T follicular helper cell (primary cell): ENCODE measurements around the gene NAA38.
A peak's percentile ranks its signal among the peaks of the same experiment; 100 is the strongest.

Experiments used
- DNase-seq: peaks from one replicate; pipeline ENCODE4 v3.0.0-alpha.2; 2020; ENCODE audit warnings: low read depth

Gene NAA38

DNA sequence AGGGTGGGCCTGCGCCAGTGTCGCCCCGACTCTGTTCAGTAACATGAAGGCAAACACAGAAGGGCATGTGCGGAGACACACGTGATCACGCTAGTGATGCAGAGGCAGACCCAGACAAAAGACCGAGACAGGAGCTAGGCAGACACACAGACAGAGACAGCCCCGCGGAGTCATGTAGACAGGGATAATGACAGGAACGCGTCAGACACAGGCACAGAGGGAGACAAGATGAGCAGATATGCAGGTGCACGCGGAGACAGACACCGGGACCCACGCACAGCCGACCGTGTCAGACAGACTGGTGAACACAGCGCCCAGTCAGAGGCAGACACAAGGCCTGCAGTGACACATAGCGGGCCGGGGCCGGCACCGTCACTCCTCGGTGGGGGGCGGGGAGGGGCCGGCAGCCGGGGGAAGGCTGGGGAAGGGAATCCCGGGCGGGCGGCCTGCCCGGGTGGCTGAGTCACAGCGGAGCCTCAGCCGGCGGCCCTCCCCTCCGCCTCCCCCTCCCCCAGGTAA lies 15.9 kb downstream of the NAA38 start:
- DNase-seq = peak; percentile 94

DNA sequence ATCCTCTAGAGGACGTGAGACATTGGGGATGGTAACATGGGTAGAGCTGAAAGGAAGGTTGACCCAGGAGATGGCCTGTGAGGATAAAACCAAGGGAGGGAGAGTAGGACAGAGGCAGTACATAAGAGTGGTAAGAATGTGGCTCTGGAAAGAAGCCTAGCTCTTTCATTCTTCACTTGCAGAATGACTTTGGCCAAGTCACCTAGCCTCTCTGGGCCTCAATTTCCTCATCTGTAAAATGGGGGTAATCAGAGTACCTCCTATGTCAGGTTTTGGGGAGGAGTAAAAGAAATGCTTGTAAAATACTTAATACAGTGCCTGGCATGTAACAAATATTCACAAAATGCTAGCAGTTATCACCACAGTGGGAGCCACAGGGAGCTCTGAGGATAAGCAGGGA lies 16.5 kb downstream of the NAA38 start:
- DNase-seq = no peak

DNA sequence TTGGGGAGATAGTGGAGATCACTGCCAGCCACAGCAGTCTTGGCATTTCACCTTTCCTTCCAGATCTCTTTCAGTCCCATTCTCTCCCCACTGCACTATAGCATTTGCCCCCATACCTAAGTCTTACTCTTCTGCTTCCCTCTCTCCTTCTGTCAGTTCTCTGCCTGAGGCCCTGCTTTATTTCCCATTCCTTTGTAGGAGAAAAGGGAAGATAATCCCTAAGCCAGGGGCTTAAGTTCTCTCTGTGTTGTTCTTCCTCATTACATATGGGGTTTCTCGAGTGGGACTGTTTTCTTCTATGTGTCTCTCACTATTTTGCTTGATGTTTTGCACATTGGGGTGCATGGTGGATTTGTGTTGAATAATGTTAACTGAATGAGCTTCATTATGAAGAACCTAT lies 16.9 kb downstream of the NAA38 start:
- DNase-seq = no peak

DNA sequence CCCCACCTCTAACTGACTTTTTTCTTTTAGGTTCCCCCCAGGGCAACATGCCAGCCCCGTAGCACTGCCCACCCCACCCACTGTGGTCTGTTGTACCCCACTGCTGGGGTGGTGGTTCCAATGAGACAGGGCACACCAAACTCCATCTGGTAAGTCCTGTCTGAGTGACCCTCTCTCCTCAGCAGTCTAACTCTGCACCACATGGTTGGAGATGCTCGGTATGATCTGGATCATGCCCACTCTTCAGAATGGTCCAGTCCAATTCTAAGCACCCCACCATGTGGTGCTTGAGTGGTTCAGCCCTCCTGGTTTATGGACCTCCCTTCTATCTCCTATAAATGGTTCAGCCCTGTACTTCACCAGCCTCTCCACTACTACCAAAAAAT lies 17.5 kb downstream of the NAA38 start:
- DNase-seq = no peak

DNA sequence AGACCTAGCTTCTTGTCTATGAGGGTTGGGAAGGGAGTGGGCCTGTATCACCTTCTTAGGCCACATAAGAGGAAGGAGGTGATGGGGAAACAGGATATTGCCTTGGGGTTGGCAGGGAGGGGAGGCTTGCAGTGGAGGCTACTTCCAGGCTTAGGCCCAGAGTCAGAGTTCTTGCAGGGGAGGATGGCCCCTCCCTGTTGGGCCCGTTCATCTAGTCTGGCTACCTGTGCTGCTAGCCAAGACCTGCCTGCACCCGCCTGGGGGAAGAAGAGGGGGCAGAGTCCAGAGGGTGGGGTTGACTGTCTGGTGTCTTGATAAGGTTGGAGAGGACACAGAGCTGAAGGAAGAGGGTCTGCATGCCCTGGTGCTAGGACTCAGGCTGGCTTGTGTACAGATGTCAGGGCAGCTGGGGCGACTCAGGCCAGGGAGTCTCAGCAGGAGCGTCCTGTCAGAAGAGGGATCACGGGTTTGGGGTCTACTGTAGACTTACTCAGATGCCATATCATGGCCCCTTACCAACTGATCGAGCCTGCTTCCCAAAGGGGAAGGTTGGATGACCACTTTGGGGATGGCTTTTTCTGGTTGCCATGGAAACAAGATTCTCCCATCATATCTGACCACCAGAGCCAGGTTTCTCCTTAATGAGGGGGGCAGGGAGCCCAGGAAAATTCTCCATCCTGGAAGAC lies 18.0 kb downstream of the NAA38 start:
- no peak for DNase-seq

DNA sequence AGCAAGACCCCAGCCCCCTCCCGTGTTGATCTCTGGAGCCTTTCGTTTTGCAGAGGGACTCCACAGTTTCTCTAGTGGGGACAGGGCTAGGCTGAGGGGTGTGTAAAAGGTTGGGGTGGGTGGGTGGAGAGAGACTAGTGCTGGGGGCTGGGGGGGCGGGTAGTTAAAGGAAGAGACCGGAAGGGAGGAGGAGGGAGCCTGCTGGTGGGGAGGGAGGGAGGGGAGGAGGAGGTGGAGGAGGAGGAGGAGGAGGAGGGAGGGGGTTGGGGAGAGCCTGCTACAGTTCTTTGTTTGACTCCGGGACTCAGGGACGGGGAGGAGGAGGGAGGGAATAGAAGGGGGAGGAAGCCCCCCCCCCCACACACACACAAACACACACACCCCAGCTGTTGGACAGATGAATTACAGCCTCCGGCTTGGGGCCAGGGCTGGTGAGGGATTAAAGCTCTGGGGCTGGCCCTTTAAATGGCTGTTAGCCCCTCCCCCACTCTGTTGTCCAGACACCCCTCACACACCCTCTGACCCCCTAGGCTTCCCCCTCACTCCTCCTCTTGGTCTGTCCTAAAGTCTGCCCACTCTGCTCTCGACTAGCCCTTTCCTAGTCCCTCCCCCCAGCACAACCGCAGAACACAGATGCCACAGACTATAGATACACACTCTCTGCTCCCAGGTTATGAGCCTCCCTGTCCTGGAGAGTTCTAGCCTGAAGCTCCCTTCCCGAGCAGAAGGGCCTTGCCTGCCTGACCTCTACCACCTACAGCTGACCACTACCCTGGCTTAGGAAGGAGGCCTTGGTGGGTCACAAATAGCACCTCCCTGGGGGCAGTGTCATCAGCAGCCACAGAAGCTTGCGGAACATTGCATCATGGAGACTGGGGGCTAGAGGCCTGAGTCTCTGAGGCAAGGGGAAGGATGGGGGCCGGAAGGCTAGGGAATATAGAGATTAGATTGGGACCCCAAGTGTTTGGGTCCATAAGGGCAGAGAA lies 19.0 kb downstream of the NAA38 start:
- no peak for DNase-seq

DNA sequence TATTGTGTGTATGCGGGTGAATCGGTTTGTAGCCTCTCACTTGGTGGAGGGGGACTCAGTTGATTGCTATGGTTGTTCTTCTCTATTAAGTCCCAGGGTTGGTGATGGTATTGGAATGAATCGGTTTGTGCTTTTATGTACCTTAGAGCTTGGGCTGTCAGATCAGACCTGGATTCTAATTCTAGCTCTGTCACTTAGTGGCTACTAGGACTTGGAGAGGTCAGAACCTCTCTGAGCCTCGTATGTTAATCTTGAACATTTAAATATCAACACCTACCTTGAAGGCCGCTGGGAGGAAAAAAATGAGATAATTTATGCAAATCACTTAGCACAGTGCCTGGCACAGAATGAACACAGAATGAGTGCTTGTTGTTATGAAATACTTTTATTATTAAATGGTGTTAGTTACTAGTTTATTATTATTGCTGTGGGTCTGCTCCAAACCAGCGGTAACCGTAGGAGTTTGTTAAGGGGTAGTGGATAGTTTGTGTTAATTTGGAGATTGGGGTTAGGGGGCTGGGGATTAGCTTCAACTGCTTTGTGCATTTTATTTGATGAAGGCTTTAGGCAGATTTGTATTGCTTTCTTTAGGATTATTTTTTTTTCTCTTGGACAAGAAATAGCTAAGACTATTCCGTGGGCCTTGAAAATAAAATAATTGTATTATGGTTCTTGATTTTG lies 19.8 kb downstream of the NAA38 start:
- no peak for DNase-seq

DNA sequence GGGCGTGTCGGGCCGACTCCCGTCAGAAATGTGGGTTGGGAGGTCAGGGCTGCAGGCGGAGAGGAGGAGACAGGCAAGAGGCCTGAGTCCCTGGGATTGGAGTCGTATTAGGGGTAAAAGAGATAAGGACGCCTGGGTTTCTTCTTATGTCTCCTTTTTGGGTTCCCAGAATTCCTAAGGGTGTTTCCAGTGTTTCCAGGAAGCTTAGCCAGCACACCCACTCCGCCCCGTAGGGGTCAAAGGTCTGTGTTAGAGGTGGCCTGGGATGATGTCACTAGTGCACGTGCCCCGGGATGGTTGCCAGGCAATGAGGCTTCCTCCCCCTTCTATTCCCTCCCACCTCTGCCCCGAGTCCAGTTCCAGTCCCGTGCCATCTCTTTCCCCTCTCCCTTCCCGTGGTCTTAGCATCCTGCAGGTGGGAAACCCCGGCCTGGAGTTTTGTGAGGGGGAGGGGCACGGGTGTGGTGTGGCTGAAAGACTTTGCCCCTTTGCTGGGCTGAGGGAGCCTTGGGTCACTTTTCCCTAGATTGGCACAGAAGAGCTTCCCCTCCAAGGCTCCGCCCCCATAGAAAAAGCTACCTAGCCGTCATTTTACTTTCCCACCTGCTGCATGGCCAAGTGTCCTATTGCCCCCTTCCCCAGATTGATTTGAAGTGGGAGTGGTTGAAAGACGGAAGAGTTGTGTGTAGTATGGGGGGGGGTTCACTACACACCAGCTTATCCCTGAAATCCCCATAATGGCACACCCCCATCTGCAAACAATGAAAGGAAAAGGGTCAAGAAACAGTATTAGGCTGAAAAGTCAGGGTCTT lies 20.6 kb downstream of the NAA38 start:
- DNase-seq = peak; percentile 64

DNA sequence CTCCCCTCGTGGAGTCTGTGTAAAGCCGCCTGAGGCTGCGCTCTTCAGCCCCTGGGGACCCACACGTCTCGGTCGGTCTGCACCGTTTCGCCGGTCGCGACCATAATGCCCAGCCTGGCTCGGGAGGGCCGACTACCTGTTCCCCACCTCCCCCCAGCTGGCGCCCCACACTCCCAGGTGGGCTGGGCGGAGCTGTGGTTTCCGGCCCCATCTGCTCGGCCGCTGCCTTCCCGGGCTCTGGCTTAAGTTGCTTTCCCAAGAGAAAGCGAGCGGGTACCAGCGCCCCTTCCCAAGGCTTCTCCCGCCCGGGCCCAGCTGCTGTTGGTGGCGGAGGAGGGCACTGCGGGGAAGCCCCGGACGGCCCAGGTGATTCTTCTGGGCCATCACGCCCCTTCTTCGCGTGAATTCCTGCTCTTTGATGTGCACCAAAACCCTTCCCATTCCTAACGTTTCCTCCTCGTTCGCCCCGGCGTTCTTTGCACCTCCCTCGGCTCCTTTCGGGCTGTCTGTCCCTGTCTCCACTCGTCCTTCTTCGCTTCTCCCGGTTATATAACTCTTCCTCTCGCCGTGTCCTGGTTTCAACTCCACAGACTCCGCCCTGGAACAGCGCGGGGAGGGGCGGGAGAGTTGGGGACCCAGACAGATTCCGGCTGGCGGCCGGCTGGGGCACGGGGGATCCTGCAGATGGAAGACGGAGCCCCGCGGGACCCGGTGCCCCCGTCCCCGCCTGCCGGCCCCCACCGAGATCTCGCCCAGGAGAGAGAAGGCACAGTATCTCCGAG lies 21.4 kb downstream of the NAA38 start:
- DNase-seq = peak; percentile 52

DNA sequence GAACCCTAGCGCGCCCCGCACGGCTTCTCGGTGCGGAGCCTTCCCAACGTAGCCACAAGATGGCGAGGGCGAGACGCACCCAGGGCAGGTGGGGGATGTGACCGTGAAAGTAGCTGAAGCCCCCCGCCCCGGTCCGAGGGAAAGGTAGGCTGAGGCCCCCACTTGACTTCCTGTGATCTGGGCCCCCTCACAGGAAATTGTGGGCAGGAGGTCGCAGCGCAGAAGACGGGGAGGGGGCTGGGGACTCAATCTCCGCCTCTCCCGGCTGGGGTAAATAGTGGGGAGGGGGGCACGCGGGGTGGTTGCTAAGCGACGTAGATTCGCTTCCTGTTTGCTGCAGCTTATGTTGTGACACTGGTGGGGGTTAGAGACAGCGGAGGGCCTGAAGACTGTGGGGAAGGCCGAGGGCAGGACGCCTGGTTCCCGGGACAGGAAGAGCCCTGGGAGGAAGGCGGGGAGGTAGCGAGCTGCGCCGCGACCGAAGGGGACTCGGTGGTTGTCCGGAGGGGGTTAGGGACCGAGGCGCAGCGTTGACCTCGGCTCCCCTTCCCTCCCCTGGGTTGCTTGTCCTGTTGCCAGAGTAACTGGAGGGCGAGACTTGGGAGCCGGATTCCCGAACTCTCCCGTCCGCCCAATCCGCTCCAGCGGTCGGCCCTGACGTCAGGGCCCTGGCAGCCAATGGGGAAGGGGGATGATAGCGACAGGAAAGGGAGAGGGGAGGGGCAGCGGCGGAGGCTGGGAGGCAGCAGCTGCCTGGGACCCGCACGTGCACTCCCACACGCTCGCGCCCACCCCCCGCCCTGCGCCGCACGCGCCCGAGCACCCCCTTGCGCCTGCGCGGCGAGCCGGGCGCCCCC lies 22.2 kb downstream of the NAA38 start:
- DNase-seq = peak; percentile 93

DNA sequence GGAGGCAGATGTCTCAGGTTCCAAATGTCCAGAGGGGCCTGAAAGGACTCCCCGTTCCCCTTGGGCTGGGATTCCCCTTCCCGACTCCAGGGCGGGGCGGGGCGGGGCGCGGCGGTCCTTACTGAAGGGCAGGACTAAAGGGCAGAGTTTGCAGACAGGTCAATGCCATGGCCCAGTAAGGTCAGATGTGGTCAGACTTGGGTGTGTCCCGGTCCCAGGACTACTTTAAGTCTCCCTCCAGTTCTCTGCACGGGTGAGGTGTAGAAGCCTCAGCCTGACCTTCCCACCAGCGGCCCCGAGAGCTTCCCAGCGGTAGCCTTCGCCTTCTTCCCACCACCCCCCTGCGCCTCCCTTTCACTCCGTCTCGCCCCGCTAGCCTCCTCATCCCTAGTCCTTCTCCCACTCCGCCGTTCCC lies 22.8 kb downstream of the NAA38 start:
- DNase-seq = peak; percentile 53

DNA sequence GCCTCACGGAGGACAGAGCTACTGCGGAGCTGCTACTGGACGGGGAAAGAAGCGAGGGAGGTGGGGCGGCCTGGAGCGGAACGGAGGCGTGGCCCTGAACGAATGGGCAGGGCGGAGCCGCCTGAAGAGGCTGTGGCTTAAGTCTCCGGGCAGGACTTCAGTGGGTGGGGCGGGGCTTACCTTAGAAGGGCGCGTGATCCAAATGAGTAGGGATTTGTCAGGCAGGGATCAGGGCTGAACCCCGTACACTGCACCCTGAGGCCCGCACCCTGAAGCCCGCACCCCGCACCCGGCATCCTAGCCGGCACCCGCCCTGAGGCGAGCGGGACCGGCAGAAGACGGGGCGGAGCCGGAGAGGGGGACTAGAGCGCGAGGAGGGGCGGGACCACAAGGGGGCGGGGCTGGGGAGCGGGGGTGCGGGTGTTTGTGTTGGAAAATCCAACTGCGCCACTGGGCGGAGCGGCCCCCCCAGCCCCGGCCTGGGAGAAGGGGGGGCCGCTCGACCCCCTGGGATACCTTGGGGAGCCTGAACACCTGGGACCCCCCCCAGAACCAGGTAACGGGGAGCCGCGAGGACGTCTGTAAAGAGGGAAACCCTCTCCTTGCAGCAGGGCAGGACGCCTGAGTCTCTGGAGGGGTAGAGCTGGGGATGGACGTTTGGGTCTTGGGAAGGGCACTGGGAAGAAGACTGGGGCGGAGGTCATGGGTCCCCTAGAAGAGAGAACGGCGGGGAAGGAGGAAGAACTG lies 23.4 kb downstream of the NAA38 start, which contains the start of gene KDM6B:
KDM6B (plus strand) TSS at position 423 of the 747 bp plus-strand sequence. CDS start 11,338 bp downstream, outside the sequence.
- DNase-seq = peak; percentile 79

DNA sequence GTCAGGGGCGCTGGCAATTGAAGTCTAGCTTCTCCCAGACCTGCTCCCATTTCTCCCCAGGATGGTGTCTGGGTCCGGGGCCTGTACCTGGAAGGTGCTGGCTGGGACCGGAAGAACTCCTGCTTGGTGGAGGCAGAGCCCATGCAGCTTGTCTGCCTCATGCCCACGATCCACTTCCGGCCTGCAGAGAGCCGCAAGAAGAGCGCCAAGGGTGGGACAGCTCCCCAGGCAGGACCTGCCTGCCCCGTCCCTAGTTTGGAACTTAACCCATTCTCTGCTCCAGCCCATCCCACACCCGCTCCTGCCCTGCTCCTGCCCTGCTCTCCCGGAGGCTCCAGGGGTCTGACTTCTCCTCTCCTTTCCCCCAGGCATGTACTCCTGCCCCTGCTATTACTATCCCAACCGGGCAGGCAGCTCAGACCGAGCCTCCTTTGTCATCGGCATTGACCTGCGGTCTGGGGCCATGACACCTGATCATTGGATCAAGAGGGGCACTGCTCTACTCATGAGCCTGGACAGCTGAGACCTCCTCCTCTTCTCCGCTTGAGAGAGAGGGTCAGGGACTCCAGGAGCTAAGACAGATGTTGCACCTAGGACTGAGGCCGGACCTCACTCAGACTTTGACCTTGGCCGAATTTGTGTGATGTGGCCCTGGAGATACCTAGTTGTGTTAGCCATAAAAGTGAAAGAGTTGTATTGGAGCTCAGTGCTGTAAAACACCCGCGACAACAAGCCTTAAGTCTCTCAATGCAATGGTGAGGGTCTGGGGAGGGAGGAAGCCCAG lies 24.2 kb downstream of the NAA38 start:
- DNase-seq = no peak

DNA sequence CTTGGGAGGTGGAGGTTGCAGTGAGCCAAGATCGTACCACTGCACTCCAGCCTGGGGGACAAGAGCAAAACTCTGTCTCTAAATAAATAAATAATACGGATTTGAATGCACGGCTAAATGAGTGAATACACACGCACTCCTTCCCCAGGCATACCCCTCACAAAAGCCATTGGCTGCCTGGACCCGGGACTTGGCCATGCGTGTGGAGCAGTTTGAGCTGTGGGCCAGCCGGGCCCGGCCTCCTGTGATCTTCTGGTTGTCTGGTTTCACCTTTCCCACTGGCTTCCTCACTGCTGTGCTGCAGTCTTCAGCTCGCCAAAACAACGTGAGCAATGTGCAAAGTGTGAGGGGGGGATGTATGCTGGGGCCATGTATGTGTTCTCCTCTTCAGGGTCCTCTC lies 24.9 kb downstream of the NAA38 start:
- no peak for DNase-seq

DNA sequence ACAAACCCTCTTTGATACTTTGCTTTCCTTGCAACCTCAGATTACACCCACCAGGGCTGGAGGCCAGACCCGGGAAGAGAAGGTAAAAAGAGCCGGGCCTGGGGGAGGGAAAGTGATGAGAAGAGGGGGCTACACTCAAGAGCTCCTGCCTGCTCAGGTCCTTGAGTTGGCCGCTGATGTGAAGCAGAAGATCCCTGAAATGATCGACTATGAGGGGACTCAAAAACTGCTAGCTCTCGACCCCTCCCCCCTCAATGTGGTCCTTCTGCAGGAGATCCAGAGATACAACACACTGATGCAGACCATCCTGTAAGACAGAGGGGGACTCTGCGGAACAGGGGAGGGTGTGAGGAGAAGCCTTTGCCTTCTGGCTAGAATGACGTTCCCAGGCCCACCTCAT lies 26.1 kb downstream of the NAA38 start:
- no peak for DNase-seq

DNA sequence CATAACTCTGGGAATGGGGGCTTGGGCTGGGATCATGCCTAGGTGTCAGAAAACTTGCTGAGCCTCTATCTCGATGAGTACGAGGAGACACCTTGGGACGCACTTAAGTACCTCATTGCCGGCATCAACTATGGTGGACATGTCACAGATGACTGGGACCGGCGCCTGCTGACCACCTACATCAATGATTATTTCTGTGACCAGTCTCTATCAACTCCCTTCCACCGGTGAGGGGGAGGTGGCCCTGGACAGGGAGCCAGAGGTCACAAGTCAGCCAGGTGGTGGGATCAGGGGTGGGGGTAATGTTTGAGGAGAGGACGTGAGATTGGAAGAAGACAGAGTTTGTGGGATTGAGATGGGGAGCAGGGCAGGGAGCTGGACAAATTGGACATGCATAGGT lies 26.7 kb downstream of the NAA38 start:
- no peak for DNase-seq

DNA sequence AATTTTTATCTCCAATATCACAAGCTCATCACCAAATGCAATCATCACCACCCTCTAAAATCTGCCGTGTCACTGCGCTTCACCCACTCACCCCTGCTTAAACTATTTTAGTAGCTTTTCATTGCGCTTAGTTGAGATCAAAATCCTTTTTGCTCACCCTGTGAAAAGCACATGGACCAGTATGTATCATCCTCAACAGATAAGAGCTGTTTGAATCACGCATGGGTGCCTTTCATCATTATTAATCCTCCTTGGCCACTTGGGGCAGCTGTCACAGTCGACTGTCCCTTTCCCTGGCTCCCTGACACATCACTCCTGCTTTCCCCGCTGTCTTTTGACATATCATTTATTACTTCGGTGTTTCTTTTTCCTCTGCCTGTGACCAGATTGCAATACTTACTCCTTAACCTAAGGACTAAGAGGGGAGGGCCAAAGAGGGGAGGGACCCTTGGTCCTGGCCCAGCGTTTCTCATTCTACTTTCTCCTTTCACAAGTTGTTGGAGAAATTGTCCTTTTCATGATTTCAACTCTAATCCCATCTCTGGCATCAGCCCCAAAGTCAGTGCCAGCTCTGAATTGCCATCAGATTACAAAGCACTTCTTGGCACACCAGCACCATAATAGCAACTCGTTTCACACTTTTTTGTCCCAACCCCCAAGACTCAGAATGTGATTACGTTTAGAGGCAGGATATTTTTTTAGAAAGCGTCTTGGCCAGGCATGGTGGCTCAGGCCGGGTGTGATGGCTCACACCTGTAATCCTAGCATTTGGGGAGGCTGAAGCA lies 32.0 kb downstream of the NAA38 start:
- DNase-seq = no peak
